KG1 (cell line): ENCODE results near the gene COL20A1.

Experiments used
- DNase-seq: peaks from one replicate; lab custom pipeline; 2025; lab: John Stamatoyannopoulos, UW

The COL20A1 gene

GRCh38 chr20:63320616-63321147 is 27.7 kb downstream of the COL20A1 start:
- DNase-seq = no peak

GRCh38 chr20:63321148-63321831 is 28.3 kb downstream of the COL20A1 start:
- no peak for DNase-seq

- DNase-seq = no peak
Observed at GRCh38 chr20:63322146-63322932, 29.4 kb downstream of the COL20A1 start.

- DNase-seq = no peak
Observed at GRCh38 chr20:63322933-63323273, 29.9 kb downstream of the COL20A1 start.

- no peak for DNase-seq
Observed at GRCh38 chr20:63323357-63323981, 30.5 kb downstream of the COL20A1 start.

GRCh38 chr20:63325021-63325471 is 32.1 kb downstream of the COL20A1 start:
- DNase-seq = no peak

GRCh38 chr20:63325554-63326313 is 32.7 kb downstream of the COL20A1 start:
- no peak for DNase-seq

- DNase-seq = no peak
Observed at GRCh38 chr20:63326314-63327230, 33.6 kb downstream of the COL20A1 start.

GRCh38 chr20:63327231-63327745 is 34.3 kb downstream of the COL20A1 start:
- DNase-seq = no peak

GRCh38 chr20:63328026-63328700 is 35.2 kb downstream of the COL20A1 start:
- no peak for DNase-seq

- no peak for DNase-seq
Observed at GRCh38 chr20:63328718-63329275, 35.8 kb downstream of the COL20A1 start.

- DNase-seq = no peak
Observed at GRCh38 chr20:63329331-63330083, 36.5 kb downstream of the COL20A1 start.

- no peak for DNase-seq
Observed at GRCh38 chr20:63330084-63330760, 37.2 kb downstream of the COL20A1 start.

GRCh38 chr20:63330940-63331339 is 38.0 kb downstream of the COL20A1 start:
- no peak for DNase-seq

- DNase-seq = no peak
Observed at GRCh38 chr20:63331741-63332400, 38.9 kb downstream of the COL20A1 start.

- no peak for DNase-seq
Observed at GRCh38 chr20:63332488-63333240, 39.7 kb downstream of the COL20A1 start.

- DNase-seq = no peak
Observed at GRCh38 chr20:63333241-63333836, 40.4 kb downstream of the COL20A1 start.
